Lower lobe of right lung (tissue), 2 donors: ENCODE data around the gene RNF151. TPM values are rescaled to one million over a fixed set of nuclear protein-coding genes. Genes with fewer than 3 reads are reported as not detected.

ENCODE experiments used
- ATAC-seq, 2 donors: fragments of 200-7000 bp; cut with Tn5 transposase; one replicate each; pipeline ENCODE4 v1.9.1; 2020 to 2022; ENCODE audit warnings: mild to moderate bottlenecking in 2 of 2, moderate library complexity in 2 of 2
- DNase-seq: peaks from one replicate; pipeline ENCODE4 v3.0.0-alpha.2; 2020
- H3K27ac ChIP-seq: fragments of 200-600 bp; one replicate; pipeline ENCODE4 v1.8.0; 2022
- H3K27me3 ChIP-seq: fragments of 200-600 bp; one replicate; pipeline ENCODE4 v1.8.0; 2022; ENCODE audit warnings: low read depth
- H3K36me3 ChIP-seq: fragments of 200-600 bp; one replicate; pipeline ENCODE4 v1.8.0; 2022; ENCODE audit warnings: mild to moderate bottlenecking
- H3K4me1 ChIP-seq: fragments of 200-600 bp; one replicate; pipeline ENCODE4 v1.8.0; 2022
- H3K4me3 ChIP-seq: fragments of 200-600 bp; one replicate; pipeline ENCODE4 v1.8.0; 2022; ENCODE audit warnings: mild to moderate bottlenecking
- H3K9me3 ChIP-seq: fragments of 200-600 bp; one replicate; pipeline ENCODE4 v1.8.0; 2022
- intact Hi-C: fragments of 100-400 bp; cut with DNase I; formaldehyde crosslinking; loops from one replicate; pipeline ENCODE4 v1.11.0; 2022
- total RNA-seq: library from RNA; stranded (reverse); fragmentation: NEBNext Ultra II Directional; extraction: Animal tissue kit (Norgen Biotek cat#: 25700); gene quantifications from one replicate; pipeline ENCODE4 v1.2.1, GENCODE V29; 2021
- TF ChIP-seq, protein P1 (sequence below): fragments of 200-600 bp; IDR thresholded peaks from one replicate; pipeline ENCODE4 v1.8.0; 2022; ENCODE audit warnings: antibody characterized with exemption, mild to moderate bottlenecking
- donor health status: DM: no; HTN: yes; CAD: no; lungs with severe emphysema.

RNF151 gene
- total RNA-seq, 1 donor from 2014 or later = not detected

- intact Hi-C loops = no loop called here
- Histone ChIP-seq H3K4me1 (peaks cover 17% of the 10 kb centered on the region), H3K4me3 (no peak overlapping the region), H3K27me3 (no peaks in the 10 kb centered on the region), H3K36me3 (peaks cover 1% of the 10 kb centered on the region), H3K27ac (no peak overlapping the region), H3K9me3 (no peaks in the 10 kb centered on the region)
- DNase-seq (peak; percentile 41), ATAC-seq (no peak)
- TF ChIP-seq, protein P1, sequence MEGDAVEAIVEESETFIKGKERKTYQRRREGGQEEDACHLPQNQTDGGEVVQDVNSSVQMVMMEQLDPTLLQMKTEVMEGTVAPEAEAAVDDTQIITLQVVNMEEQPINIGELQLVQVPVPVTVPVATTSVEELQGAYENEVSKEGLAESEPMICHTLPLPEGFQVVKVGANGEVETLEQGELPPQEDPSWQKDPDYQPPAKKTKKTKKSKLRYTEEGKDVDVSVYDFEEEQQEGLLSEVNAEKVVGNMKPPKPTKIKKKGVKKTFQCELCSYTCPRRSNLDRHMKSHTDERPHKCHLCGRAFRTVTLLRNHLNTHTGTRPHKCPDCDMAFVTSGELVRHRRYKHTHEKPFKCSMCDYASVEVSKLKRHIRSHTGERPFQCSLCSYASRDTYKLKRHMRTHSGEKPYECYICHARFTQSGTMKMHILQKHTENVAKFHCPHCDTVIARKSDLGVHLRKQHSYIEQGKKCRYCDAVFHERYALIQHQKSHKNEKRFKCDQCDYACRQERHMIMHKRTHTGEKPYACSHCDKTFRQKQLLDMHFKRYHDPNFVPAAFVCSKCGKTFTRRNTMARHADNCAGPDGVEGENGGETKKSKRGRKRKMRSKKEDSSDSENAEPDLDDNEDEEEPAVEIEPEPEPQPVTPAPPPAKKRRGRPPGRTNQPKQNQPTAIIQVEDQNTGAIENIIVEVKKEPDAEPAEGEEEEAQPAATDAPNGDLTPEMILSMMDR = no peak
These were observed 20.9 kb upstream of the RNF151 start for GRCh38 chr16:1945559-1946391.

GRCh38 chr16:1946495-1947368 lies 19.9 kb upstream of the RNF151 start:
- H3K4me1 ChIP-seq = peaks cover 9% of the 10 kb centered on the region
- intact Hi-C loops = no loop called here
- TF ChIP-seq, protein P1 = no peak
- H3K27me3 ChIP-seq = no peaks in the 10 kb centered on the region
- no peaks in the 10 kb centered on the region for H3K9me3 ChIP-seq
- H3K36me3 ChIP-seq = no peaks in the 10 kb centered on the region
- DNase-seq = peak; percentile 40
- H3K4me3 ChIP-seq = no peak overlapping the region
- H3K27ac ChIP-seq = no peak overlapping the region
- ATAC-seq = no peak

GRCh38 chr16:1947369-1947670 lies 19.3 kb upstream of the RNF151 start:
- Histone ChIP-seq H3K4me1 (peaks cover 3% of the 10 kb centered on the region), H3K4me3 (no peak overlapping the region), H3K27ac (no peak overlapping the region), H3K36me3 (no peaks in the 10 kb centered on the region), H3K9me3 (no peaks in the 10 kb centered on the region), H3K27me3 (no peaks in the 10 kb centered on the region)
- ATAC-seq = no peak
- intact Hi-C loops = no loop called here
- TF ChIP-seq, protein P1 = no peak
- DNase-seq = peak; percentile 31

DNA sequence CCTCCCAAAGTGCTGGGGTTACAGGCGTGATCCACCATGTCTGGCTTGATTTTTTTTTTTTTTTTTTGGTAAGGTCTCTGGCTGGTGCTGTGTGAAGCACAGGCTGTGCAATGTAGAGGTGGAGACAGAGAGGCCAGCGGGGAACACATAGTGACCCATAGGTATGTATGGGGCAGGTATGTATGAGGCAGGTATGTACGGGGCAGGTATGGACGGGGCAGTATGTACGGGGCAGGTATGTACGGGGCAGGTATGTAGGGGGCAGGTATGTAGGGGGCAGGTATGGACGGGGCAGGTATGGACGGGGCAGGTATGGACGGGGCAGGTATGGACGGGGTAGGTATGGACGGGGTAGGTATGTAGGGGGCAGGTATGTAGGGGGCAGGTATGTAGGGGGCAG lies 17.1 kb upstream of the RNF151 start:
- TF ChIP-seq, protein P1 = no peak
- H3K27me3 ChIP-seq = no peaks in the 10 kb centered on the region

DNA sequence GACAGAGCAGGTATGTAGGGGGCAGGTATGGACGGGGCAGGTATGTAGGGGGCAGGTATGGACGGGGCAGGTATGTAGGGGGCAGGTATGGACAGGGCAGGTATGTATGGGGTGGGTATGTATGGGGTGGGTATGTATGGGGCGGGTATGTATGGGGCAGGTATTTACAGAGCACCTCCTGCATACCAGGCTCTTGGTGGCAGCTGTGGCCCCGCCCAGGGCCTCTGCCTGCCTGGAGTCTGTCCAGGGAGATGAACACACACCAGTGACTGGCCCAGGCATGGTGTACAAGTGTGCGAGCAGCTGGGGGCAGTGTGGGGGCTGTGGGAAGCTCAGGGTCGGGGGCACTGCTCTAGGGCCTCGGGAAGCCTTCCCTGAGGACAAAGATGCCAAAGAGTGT lies 16.6 kb upstream of the RNF151 start:
- no peaks in the 10 kb centered on the region for H3K36me3 ChIP-seq
- H3K27me3 ChIP-seq = no peaks in the 10 kb centered on the region
- H3K4me1 ChIP-seq = no peaks in the 10 kb centered on the region
- DNase-seq (peak; percentile 32), ATAC-seq (no peak)
- H3K4me3 ChIP-seq = no peak overlapping the region
- TF ChIP-seq, protein P1 = no peak
- no peaks in the 10 kb centered on the region for H3K9me3 ChIP-seq
- H3K27ac ChIP-seq = no peak overlapping the region
- intact Hi-C loops = no loop called here

More for the DNA sequence above, 17.1 kb upstream of the RNF151 start:
- DNase-seq = peak; percentile 20
- Histone ChIP-seq H3K4me3 (no peak overlapping the region), H3K9me3 (no peaks in the 10 kb centered on the region), H3K4me1 (no peaks in the 10 kb centered on the region), H3K27ac (no peak overlapping the region), H3K36me3 (no peaks in the 10 kb centered on the region)
- no peak for ATAC-seq
- intact Hi-C loops = no loop called here
